K562 (cell line): ENCODE measurements around the gene MMP15. TPM values are rescaled to one million over a fixed set of nuclear protein-coding genes. Genes with fewer than 3 reads are reported as not detected.
"Not testable (repeated sequence)": the region's sequence is repeated elsewhere in the genome, so short reads cannot be mapped to it uniquely, and the experiment has no call there.

Source experiments
- ATAC-seq: fragments of 200-7000 bp; cut with Tn5 transposase; 3 replicates; pipeline ENCODE4 v1.9.1; 2020; ENCODE audit warnings: moderate library complexity
- BruUV-seq: library from RNA; stranded (reverse); fragments of 400-500 nt; replicated peaks from 2 replicates; lab custom pipeline; 2021; lab: Mats Ljungman, UMichigan
- CTCF ChIA-PET: fragments of 300-600 bp; formaldehyde crosslinking; extraction: SDS; loops from one replicate; lab custom pipeline; 2021; ENCODE audit warnings: low intra/inter-chr PET ratio; lab: Yijun Ruan, JAX
- POLR2A ChIA-PET: fragments of 300-600, 350-650 bp; sonication (Branson Sonifier 250); formaldehyde crosslinking; extraction: SDS; loops from one replicate; lab custom pipeline; 2021; ENCODE audit warnings: antibody characterized with exemption, inconsistent platforms; lab: Yijun Ruan, JAX
- DNase-seq, 4 experiments: peaks; one replicate each; pipeline versions ENCODE4 v3.0.0 to v3.0.0-alpha.2; 2011 to 2018; ENCODE audit warnings: low spot score in 3 of 4, mixed read lengths in 3 of 4; ENCODE audit errors: extremely low read depth in 1 of 4
- FAIRE-seq: peaks from 2 replicates; lab custom pipeline; 2011; peaks lifted over from hg19 to GRCh38; lab: Jason Lieb, UNC
- H2AFZ ChIP-seq: 2 replicates; pipeline ENCODE4 v1.6.0; 2011; ENCODE audit warnings: low read depth, low read length, control low read depth, inconsistent platforms
- H3K27ac ChIP-seq: fragments of 200-600 bp; 3 replicates; pipeline ENCODE4 v1.8.0; 2011; ENCODE audit warnings: low read depth, mild to moderate bottlenecking, control low read depth, inconsistent platforms, low read length, moderate library complexity, mixed read lengths; ENCODE audit errors: extremely low read depth
- H3K27me3 ChIP-seq, 2 experiments: fragments of 300-600 bp in 1 of 2; 2 replicates in 1 of 2; 3 replicates in 1 of 2; pipeline versions ENCODE4 v1.6.0 to v1.8.0; 2011; ENCODE audit warnings: inconsistent platforms in 2 of 2, low read length in 2 of 2, mild to moderate bottlenecking in 1 of 2, mixed read lengths in 1 of 2, moderate library complexity in 1 of 2; ENCODE audit not compliant: control insufficient read depth in 2 of 2, insufficient read depth in 2 of 2
- H3K36me3 ChIP-seq: fragments of 300-600 bp; 3 replicates; pipeline ENCODE4 v1.8.0; 2011; ENCODE audit warnings: mild to moderate bottlenecking, low read length, inconsistent platforms; ENCODE audit not compliant: control insufficient read depth, insufficient read depth
- H3K4me1 ChIP-seq, 2 experiments: fragments of 200-600 bp in 1 of 2; replicated peaks in 1 of 2; 2 replicates in 1 of 2; 3 replicates in 1 of 2; pipeline versions ENCODE4 v1.5.1 to v1.8.0; 2011; ENCODE audit warnings: inconsistent platforms in 2 of 2, low read length in 2 of 2, mild to moderate bottlenecking in 1 of 2, mixed read lengths in 1 of 2, moderate library complexity in 1 of 2; ENCODE audit not compliant: control insufficient read depth in 2 of 2, insufficient read depth in 2 of 2
- H3K4me2 ChIP-seq: 2 replicates; pipeline ENCODE4 v1.6.1; 2011; ENCODE audit warnings: low read length, control low read depth, inconsistent platforms, mixed read lengths; ENCODE audit not compliant: insufficient read depth
- H3K4me3 ChIP-seq: fragments of 200-600 bp; sonication (generic), shearing (Covaris generic); 2 replicates; pipeline ENCODE4 v1.5.1; 2016; ENCODE audit warnings: control low read depth, inconsistent platforms
- H3K79me2 ChIP-seq: fragments of 200-600 bp; 3 replicates; pipeline ENCODE4 v1.8.0; 2011; ENCODE audit warnings: low read length, inconsistent platforms; ENCODE audit not compliant: control insufficient read depth, insufficient read depth
- H3K9ac ChIP-seq, 2 experiments: 2 replicates each; pipeline versions ENCODE4 v1.6.0 to v1.6.1; 2011; ENCODE audit warnings: low read depth in 2 of 2, low read length in 2 of 2, control low read depth in 1 of 2, inconsistent platforms in 1 of 2, mild to moderate bottlenecking in 1 of 2, mixed read lengths in 1 of 2; ENCODE audit not compliant: insufficient read depth in 1 of 2
- H3K9me1 ChIP-seq: one replicate; pipeline ENCODE4 v1.6.0; 2011; ENCODE audit warnings: inconsistent platforms, mild to moderate bottlenecking, low read length, moderate library complexity; ENCODE audit not compliant: control insufficient read depth, insufficient read depth
- H3K9me3 ChIP-seq: replicated peaks from 2 replicates; pipeline ENCODE4 v1.5.1; 2011; ENCODE audit warnings: low read depth, low read length, inconsistent platforms; ENCODE audit not compliant: control insufficient read depth, insufficient read depth
- H4K20me1 ChIP-seq: replicated peaks from 2 replicates; pipeline ENCODE4 v1.6.1; 2011; ENCODE audit warnings: low read length, inconsistent platforms, mixed read lengths; ENCODE audit not compliant: control insufficient read depth, insufficient read depth
- CCAR2 ChIP-seq: fragments of 200-400 bp; formaldehyde crosslinking; IDR thresholded peaks from 2 replicates; pipeline ENCODE4 v1.6.1; 2017; ENCODE audit warnings: mild to moderate bottlenecking, low read depth, low read length
- E2F1 ChIP-seq: sonication (generic); formaldehyde crosslinking; IDR thresholded peaks from 2 replicates; pipeline ENCODE4 v1.8.1; 2023; ENCODE audit warnings: mild to moderate bottlenecking, missing genetic modification reagents, moderate library complexity
- MAFF ChIP-seq: IDR thresholded peaks from 2 replicates; pipeline ENCODE4 v1.6.1; 2012; ENCODE audit warnings: low read length, improper control_type of control experiment
- MCM7 ChIP-seq, 2 experiments: fragments of 450-650 bp; IDR thresholded peaks; 2 replicates each; pipeline ENCODE4 v1.6.1; 2016 to 2018
- PHF20 ChIP-seq: fragments of 450-650 bp; IDR thresholded peaks from 2 replicates; pipeline ENCODE4 v1.6.1; 2018; ENCODE audit not compliant: partially characterized antibody
- TBL1XR1 ChIP-seq, 2 experiments: IDR thresholded peaks; 2 replicates each; pipeline ENCODE4 v1.6.1; 2012; ENCODE audit warnings: improper control_type of control experiment in 2 of 2, low read length in 2 of 2, mild to moderate bottlenecking in 1 of 2
- ZNF655 ChIP-seq: fragments of 250-450 bp; sonication (Bioruptor Pico); IDR thresholded peaks from 2 replicates; pipeline ENCODE4 v1.5.0; 2021
- WGBS: fragments of 100-300 bp; shearing (Covaris generic); methylation state at CpG from one replicate; pipeline ENCODE4 v1.1.6; 2016; ENCODE audit warnings: low coverage, mixed read lengths; ENCODE audit not compliant: insufficient coverage; ENCODE audit errors: missing lambda C conversion rate; 5-methylcytosine and 5-hydroxymethylcytosine counted together
- in situ Hi-C: fragments of 300-500 bp; cut with MboI; formaldehyde crosslinking; loops from 4 replicates; pipeline ENCODE4 v1.15.0; 2018; ENCODE audit warnings: inconsistent platforms, mixed read lengths
- intact Hi-C: fragments of 100-400 bp; cut with micrococcal nuclease; formaldehyde crosslinking; loops from 2 replicates; pipeline ENCODE4 v1.14.2; 2022
- polyA plus RNA-seq, 8 experiments: library from polyadenylated mRNA; depleted of rRNA in 4 of 8; stranded (reverse) in 5 of 8; unstranded in 3 of 8; fragments of >200 nt; fragmentation: Nextera tagmentation in 2 of 8; fragmentation: Illumina TruSeq in 1 of 8; extraction: Ambion mirVana in 2 of 8; extraction: Trizol in 1 of 8; gene quantifications; 2 replicates each; pipeline versions ENCODE4 v1.2.1 to v1.2.3, GENCODE V29; 2011 to 2014; ENCODE audit warnings: inconsistent platforms in 1 of 8, missing spikeins in 1 of 8
- total RNA-seq, 7 experiments: library from RNA; depleted of rRNA in 6 of 7; stranded (reverse); fragments of >200 nt in 6 of 7; fragmentation: Illumina TruSeq in 2 of 7; extraction: Trizol in 2 of 7; gene quantifications; 2 replicates each; pipeline versions ENCODE4 v1.2.1 to v1.2.3, GENCODE V29; 2011 to 2021; ENCODE audit warnings: low replicate concordance in 1 of 7
- TF ChIP-seq, protein P1 (sequence below): sonication (generic); formaldehyde crosslinking; IDR thresholded peaks from 2 replicates; pipeline ENCODE4 v1.8.0; 2022; ENCODE audit warnings: mild to moderate bottlenecking, low read depth, missing genetic modification reagents

The MMP15 gene
- total and polyA plus RNA-seq, 9 of the 15 experiments (the other 6 are each of a cell fraction or from before 2014, with no cell fraction given), result 0.01 to 20.4 (median 5.5) TPM

DNA sequence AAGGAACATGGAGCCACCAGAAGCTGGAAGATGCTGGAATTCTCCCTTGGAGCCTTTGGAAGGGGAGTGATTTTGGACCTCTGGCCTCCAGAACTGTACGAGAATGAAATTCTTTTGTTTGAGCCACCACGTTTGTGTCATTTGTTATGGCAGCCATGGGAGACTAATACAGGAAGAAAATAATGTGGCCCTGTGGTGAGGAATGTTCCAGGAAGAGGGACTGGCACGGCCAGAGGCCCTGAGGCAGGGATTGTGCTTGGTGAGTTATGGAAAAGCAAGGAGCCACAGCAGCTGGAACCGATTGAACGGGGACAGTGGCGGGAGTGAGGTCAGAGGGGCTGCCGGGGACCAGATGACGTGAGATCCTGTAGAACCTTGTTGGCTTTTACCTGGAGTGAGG is 52.2 kb downstream of the MMP15 start:
- Histone ChIP-seq H3K4me2 (no peak overlapping the region), H3K9me1 (no peaks in the 10 kb centered on the region), H3K4me1 (peaks cover 0 to 3% of the 10 kb centered on the region in 2 experiments; a peak in 1 of 5 replicates), H3K27ac (no peak overlapping the region), H3K27me3 (peaks cover 0 to 9% of the 10 kb centered on the region in 2 experiments; a peak in 2 of 5 replicates), H3K4me3 (no peak overlapping the region), H3K9me3 (no peaks in the 10 kb centered on the region), H3K79me2 (no peaks in the 10 kb centered on the region), H3K9ac (no peak overlapping the region), H2AFZ (0 out of 2 replicates have a peak overlapping the region, but pooled peaks have one; percentile 44), H3K36me3 (no peaks in the 10 kb centered on the region), H4K20me1 (no peaks in the 10 kb centered on the region)
- intact Hi-C loops, result no loop called here
- ATAC-seq (no peak), DNase-seq (no peak), FAIRE-seq (no peak)
- TF ChIP-seq E2F1 (CRISPR knock-in tag) (no peak), MCM7 (IDR thresholded peaks at IDR 0.05) (no peak), CCAR2 (no peak), ZNF655 (CRISPR knock-in tag) (no peak), TBL1XR1 (IDR thresholded peaks at IDR 0.05; ENCODE audit: low read length in 2 of 2) (no peak), MAFF (no peak), PHF20 (no peak)
- TF ChIP-seq, protein P1, sequence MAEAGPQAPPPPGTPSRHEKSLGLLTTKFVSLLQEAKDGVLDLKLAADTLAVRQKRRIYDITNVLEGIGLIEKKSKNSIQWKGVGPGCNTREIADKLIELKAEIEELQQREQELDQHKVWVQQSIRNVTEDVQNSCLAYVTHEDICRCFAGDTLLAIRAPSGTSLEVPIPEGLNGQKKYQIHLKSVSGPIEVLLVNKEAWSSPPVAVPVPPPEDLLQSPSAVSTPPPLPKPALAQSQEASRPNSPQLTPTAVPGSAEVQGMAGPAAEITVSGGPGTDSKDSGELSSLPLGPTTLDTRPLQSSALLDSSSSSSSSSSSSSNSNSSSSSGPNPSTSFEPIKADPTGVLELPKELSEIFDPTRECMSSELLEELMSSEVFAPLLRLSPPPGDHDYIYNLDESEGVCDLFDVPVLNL (CRISPR knock-in tag), result no peak
- in situ Hi-C loops, result no loop called here
- BruUV-seq, result no TSS peak
- WGBS, result 24% methylated on average over 8 of the region's 8 CpGs
- ChIA-PET CTCF (no interaction called here), POLR2A (no interaction called here)

GRCh38 chr16:58080657-58081056 is 55.1 kb downstream of the MMP15 start:
- H3K9ac ChIP-seq, H3K4me1 ChIP-seq, DNase-seq, BruUV-seq, H2AFZ ChIP-seq, in situ Hi-C loops, ATAC-seq, H3K36me3 ChIP-seq, H3K4me2 ChIP-seq, H3K4me3 ChIP-seq, H3K27ac ChIP-seq, intact Hi-C loops, H3K9me1 ChIP-seq, CTCF ChIA-PET, H3K79me2 ChIP-seq, H4K20me1 ChIP-seq, FAIRE-seq, H3K9me3 ChIP-seq: not testable (repeated sequence)
- POLR2A ChIA-PET, result interaction anchor here (1.1 kb wide), 1 partner anchor 15 kb away, joined by 3 read pairs; no protein-coding TSS in a partner anchor
- H3K27me3 ChIP-seq, result peaks cover 10 to 16% of the 10 kb centered on the region in 2 experiments; a peak in 4 of 5 replicates
- WGBS, result 35% methylated on average over 5 of the region's 5 CpGs
